Fibroblast of mammary gland (primary cell): ENCODE results near the gene HIGD1A.

Experiments
- DNase-seq: peaks from one replicate; pipeline ENCODE4 v3.0.0-alpha.2; 2010; ENCODE audit warnings: low read depth
- H3K4me3 ChIP-seq: 2 replicates; pipeline ENCODE4 v1.5.1; 2011; ENCODE audit warnings: low read depth, mild to moderate bottlenecking, low read length, moderate library complexity; ENCODE audit not compliant: control insufficient read depth
- TF ChIP-seq, protein P1 (sequence below): conservative IDR thresholded peaks from 2 replicates; pipeline ENCODE4 v1.5.1; 2011; ENCODE audit warnings: low read depth, low read length, inconsistent platforms; ENCODE audit not compliant: control insufficient read depth, insufficient read depth

Gene HIGD1A

GRCh38 chr3:42747581-42747980 lies 56.7 kb downstream of the HIGD1A start:
- DNase-seq: no peak
- no peak overlapping the region for H3K4me3 ChIP-seq
- TF ChIP-seq, protein P1, sequence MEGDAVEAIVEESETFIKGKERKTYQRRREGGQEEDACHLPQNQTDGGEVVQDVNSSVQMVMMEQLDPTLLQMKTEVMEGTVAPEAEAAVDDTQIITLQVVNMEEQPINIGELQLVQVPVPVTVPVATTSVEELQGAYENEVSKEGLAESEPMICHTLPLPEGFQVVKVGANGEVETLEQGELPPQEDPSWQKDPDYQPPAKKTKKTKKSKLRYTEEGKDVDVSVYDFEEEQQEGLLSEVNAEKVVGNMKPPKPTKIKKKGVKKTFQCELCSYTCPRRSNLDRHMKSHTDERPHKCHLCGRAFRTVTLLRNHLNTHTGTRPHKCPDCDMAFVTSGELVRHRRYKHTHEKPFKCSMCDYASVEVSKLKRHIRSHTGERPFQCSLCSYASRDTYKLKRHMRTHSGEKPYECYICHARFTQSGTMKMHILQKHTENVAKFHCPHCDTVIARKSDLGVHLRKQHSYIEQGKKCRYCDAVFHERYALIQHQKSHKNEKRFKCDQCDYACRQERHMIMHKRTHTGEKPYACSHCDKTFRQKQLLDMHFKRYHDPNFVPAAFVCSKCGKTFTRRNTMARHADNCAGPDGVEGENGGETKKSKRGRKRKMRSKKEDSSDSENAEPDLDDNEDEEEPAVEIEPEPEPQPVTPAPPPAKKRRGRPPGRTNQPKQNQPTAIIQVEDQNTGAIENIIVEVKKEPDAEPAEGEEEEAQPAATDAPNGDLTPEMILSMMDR: no peak

DNA sequence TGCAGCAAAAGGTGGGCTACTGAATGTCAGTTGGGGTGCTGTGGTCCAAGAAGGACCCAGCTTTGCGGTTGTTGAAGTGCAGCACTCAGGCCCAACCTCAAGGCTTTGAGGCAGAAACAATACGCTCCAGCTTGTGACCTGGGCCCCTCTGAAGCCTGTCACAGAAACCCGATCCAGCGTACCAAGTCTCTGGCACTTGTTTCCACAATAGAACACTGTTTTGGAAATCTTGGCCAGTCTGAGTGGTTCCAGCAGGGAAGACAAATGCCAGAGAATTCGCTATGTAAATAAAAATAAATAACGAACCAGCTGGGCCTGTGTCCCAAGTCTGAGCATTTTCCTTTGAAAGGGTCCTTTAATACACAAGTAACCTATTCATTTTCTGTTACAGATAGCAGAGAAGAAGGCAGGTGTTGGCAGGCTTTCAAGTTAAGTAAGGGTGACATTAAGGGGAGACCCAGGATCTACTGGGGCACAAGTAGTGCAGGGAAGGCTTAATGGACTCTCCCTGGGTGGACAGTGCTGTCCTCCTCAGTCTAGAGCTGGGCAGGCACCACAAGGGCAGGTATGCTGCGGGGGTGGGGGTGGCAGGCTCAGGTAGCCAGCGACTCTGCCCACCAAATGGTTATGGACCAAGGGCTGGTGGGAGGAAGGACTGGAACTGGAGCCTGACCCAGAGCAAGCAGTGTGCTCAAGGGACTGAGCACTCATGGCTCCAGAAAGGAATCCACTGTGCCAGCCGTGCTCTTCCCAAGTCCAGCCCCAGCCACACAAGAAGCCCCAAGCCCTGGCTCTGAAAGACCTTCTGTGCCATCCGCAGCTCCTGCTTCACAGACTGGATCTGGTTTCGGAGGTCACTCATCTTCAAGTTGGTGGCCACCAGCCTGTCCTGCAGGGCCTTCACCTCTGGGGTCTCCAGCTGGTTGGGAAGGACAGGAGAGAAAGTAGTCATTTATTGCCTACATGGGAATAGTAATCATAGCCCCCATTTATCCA lies 57.5 kb downstream of the HIGD1A start:
- H3K4me3 ChIP-seq: no peak overlapping the region
- TF ChIP-seq, protein P1: no peak
- no peak for DNase-seq

- TF ChIP-seq, protein P1: no peak
- H3K4me3 ChIP-seq: no peak overlapping the region
- DNase-seq: no peak
These were observed 58.4 kb downstream of the HIGD1A start for GRCh38 chr3:42745776-42746454.

DNA sequence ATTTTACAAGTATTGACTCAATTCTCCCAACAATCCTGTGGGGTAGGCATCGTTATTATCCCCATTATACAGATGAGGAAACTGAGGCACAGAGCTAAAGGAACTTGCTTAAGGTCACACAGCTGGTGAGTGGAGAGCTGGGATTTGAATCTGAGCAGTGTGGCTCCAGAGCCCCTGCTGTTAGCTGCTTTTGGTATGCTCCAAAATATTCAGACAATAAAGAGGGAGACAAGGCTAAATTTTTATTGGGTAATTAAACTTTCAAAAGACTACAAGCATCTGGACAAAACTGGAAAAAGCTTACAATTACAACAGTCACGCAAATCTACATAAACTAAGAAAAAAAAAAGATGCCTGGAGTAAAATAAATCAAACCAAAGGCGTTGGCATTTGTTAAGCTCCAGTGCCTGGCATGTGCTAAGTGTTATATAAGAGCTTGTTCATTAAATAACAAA lies 59.0 kb downstream of the HIGD1A start:
- no peak for DNase-seq
- TF ChIP-seq, protein P1: no peak
- no peak overlapping the region for H3K4me3 ChIP-seq

GRCh38 chr3:42743204-42743995 lies 60.9 kb downstream of the HIGD1A start:
- DNase-seq: no peak
- TF ChIP-seq, protein P1: no peak

DNA sequence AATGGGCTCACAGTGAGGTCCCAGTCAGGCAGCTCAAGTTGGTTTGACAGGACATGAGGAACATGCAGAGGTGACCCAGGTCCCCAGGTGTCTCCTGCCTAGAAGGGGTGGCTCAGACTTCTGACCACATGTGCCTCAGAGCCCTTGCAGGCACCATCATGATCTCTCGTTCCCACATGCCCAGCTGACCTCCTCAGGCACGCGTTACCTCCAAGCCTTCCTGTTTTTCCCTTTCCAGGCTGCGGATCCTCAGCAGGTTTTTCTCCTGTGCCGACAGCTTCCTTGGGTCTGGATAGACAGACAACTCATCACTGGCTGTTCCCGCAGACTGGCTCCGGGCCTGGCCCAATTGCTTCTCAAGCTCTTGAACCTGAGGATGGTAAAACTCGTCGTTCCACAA lies 61.6 kb downstream of the HIGD1A start:
- no peak overlapping the region for H3K4me3 ChIP-seq
- DNase-seq: no peak
- TF ChIP-seq, protein P1: no peak

More at GRCh38 chr3:42743204-42743995, 60.9 kb downstream of the HIGD1A start:
- H3K4me3 ChIP-seq: no peak overlapping the region
